ENCODE measurements around the gene NEK2. TPM values are rescaled to one million over a fixed set of nuclear protein-coding genes. Genes with fewer than 3 reads are reported as not detected.
"Not testable (repeated sequence)": the region's sequence is repeated elsewhere in the genome, so short reads cannot be mapped to it uniquely, and the experiment has no call there.

The NEK2 gene
- polyA plus RNA-seq, 4 donors: 17.8 to 21.1 (median 19.1) TPM

GRCh38 chr1:211697356-211697755 is 21.9 kb upstream of the NEK2 start:
- no peak for DNase-seq (ENCODE audit: low read depth in 4 of 4, low spot score in 3 of 4)

- DNase-seq (ENCODE audit: low read depth in 4 of 4, low spot score in 3 of 4): no peak
Observed at GRCh38 chr1:211695135-211695816, 19.9 kb upstream of the NEK2 start.

- DNase-seq (ENCODE audit: low read depth in 4 of 4, low spot score in 3 of 4): not testable (repeated sequence)
Observed at GRCh38 chr1:211693911-211694310, 18.5 kb upstream of the NEK2 start.

GRCh38 chr1:211688421-211688820 is 13.0 kb upstream of the NEK2 start:
- no peak for DNase-seq (ENCODE audit: low read depth in 4 of 4, low spot score in 3 of 4)

GRCh38 chr1:211687462-211688215 is 12.2 kb upstream of the NEK2 start:
- no peak for DNase-seq (ENCODE audit: low read depth in 4 of 4, low spot score in 3 of 4)

- DNase-seq (ENCODE audit: low read depth in 4 of 4, low spot score in 3 of 4): no peak
Observed at GRCh38 chr1:211685823-211686222, 10.4 kb upstream of the NEK2 start.

- DNase-seq (ENCODE audit: low read depth in 4 of 4, low spot score in 3 of 4): no peak
Observed at GRCh38 chr1:211684791-211685190, 9.4 kb upstream of the NEK2 start.

GRCh38 chr1:211684331-211684730 is 8.9 kb upstream of the NEK2 start:
- DNase-seq (ENCODE audit: low read depth in 4 of 4, low spot score in 3 of 4): no peak

GRCh38 chr1:211683396-211684297 is 8.2 kb upstream of the NEK2 start:
- no peak for DNase-seq (ENCODE audit: low read depth in 4 of 4, low spot score in 3 of 4)

- not testable (repeated sequence) for DNase-seq (ENCODE audit: low read depth in 4 of 4, low spot score in 3 of 4)
Observed at GRCh38 chr1:211682186-211682585, 6.8 kb upstream of the NEK2 start.

- DNase-seq (ENCODE audit: low read depth in 4 of 4, low spot score in 3 of 4): peak; percentile 54 to 68 (median 56)
Observed at GRCh38 chr1:211680752-211681327, 5.4 kb upstream of the NEK2 start.

GRCh38 chr1:211677659-211678058 is 2.2 kb upstream of the NEK2 start:
- no peak for DNase-seq (ENCODE audit: low read depth in 4 of 4, low spot score in 3 of 4)

GRCh38 chr1:211676761-211677160 is 1.3 kb upstream of the NEK2 start:
- DNase-seq (ENCODE audit: low read depth in 4 of 4, low spot score in 3 of 4): no peak

GRCh38 chr1:211676106-211676583 is 724 bp upstream of the NEK2 start:
- DNase-seq (ENCODE audit: low read depth in 4 of 4, low spot score in 3 of 4): no peak

- DNase-seq (ENCODE audit: low read depth in 4 of 4, low spot score in 3 of 4): no peak
Observed at GRCh38 chr1:211667065-211667617, 8.3 kb downstream of the NEK2 start.

- no peak for DNase-seq (ENCODE audit: low read depth in 4 of 4, low spot score in 3 of 4)
Observed at GRCh38 chr1:211660718-211661222, 14.7 kb downstream of the NEK2 start.

GRCh38 chr1:211656728-211657127 is 18.7 kb downstream of the NEK2 start:
- no peak for DNase-seq (ENCODE audit: low read depth in 4 of 4, low spot score in 3 of 4)

GRCh38 chr1:211654838-211655787 is 20.3 kb downstream of the NEK2 start:
- DNase-seq (ENCODE audit: low read depth in 4 of 4, low spot score in 3 of 4): peak; percentile 69 to 80 (median 74)

GRCh38 chr1:211653959-211654496 is 21.4 kb downstream of the NEK2 start:
- DNase-seq (ENCODE audit: low read depth in 4 of 4, low spot score in 3 of 4): no peak

All from right renal pelvis (tissue), 4 donors.